Cardiac atrium fibroblast (primary cell): Measurements from ENCODE around the gene DCDC2B. TPM values are rescaled to one million over a fixed set of nuclear protein-coding genes. Genes with fewer than 3 reads are reported as not detected.

Experiments
- total RNA-seq: library from RNA; depleted of rRNA; stranded (reverse); fragments of >200 nt; gene quantifications from 2 replicates; pipeline ENCODE4 v1.2.3, GENCODE V29; 2015

Gene DCDC2B
- total RNA-seq = not detected in 2 replicates

GRCh38 chr1:32208891-32209328, at the start of gene DCDC2B:
Gene DCDC2B (plus strand): TSS chr1:32209089. CDS start chr1:32209094, 5 bp downstream.

GRCh38 chr1:32179443-32180185, 29.3 kb upstream of the DCDC2B start, which contains the start of gene TXLNA:
Gene TXLNA (plus strand): TSS chr1:32179675. CDS start chr1:32180346, 671 bp downstream.

GRCh38 chr1:32200226-32201010, 8.5 kb upstream of the DCDC2B start, which contains the start of gene CCDC28B:
Gene CCDC28B (plus strand): TSS chr1:32200595. CDS start chr1:32201936, 1,341 bp downstream.

GRCh38 chr1:32205401-32206370, 3.2 kb upstream of the DCDC2B start, which contains the start of gene IQCC:
Gene IQCC (plus strand): TSS chr1:32205671. CDS start chr1:32205682, 11 bp downstream.

GRCh38 chr1:32221980-32222755, 13.3 kb downstream of the DCDC2B start, which contains the start of the genes EIF3I and TMEM234:
Gene EIF3I (plus strand): TSS chr1:32222407. CDS start chr1:32222442, 35 bp downstream.
Gene TMEM234 (minus strand): TSS chr1:32222353. CDS start chr1:32222322, 31 bp downstream.

GRCh38 chr1:32246888-32247273, 38.0 kb downstream of the DCDC2B start, which contains the start of gene FAM167B:
Gene FAM167B (plus strand): TSS chr1:32247222. CDS start chr1:32247422, 200 bp downstream.

GRCh38 chr1:32250893-32251716, 42.2 kb downstream of the DCDC2B start, which contains the start of gene LCK:
Gene LCK (plus strand): TSS chr1:32251265. CDS start chr1:32274330, 23,065 bp downstream.

Other genes starting within 250 kb of the DCDC2B start
- gene KHDRBS1, start 195.2 kb upstream of the DCDC2B start, total RNA-seq = 37.9 and 43.7 TPM in 2 replicates
- gene TMEM39B, start 136.2 kb upstream of the DCDC2B start, total RNA-seq = 5.0 and 11.4 TPM in 2 replicates
- 35.6 and 41.8 TPM in 2 replicates for gene KPNA6, start 101.0 kb upstream of the DCDC2B start, total RNA-seq
- gene TXLNA, start 29.4 kb upstream of the DCDC2B start, total RNA-seq = 49.5 and 58.6 TPM in 2 replicates
- 9.4 and 15.7 TPM in 2 replicates for gene CCDC28B, start 8.5 kb upstream of the DCDC2B start, total RNA-seq
- gene IQCC, start 3.4 kb upstream of the DCDC2B start, total RNA-seq = 1.3 and 1.6 TPM in 2 replicates
- gene TMEM234, start 13.3 kb downstream of the DCDC2B start, total RNA-seq = 11.9 and 14.7 TPM in 2 replicates
- gene EIF3I, start 13.3 kb downstream of the DCDC2B start, total RNA-seq = 263 and 299 TPM in 2 replicates
- gene FAM167B, start 38.1 kb downstream of the DCDC2B start, total RNA-seq = 2.8 TPM in 1 of 2 replicates, not detected in the other
- gene LCK, start 42.2 kb downstream of the DCDC2B start, total RNA-seq = 0.49 TPM in 1 of 2 replicates, not detected in the other
- 67.1 and 70.9 TPM in 2 replicates for gene HDAC1, start 83.0 kb downstream of the DCDC2B start, total RNA-seq
- 268 and 400 TPM in 2 replicates for gene MARCKSL1, start 127.1 kb downstream of the DCDC2B start, total RNA-seq
- 0.18 and 0.97 TPM in 2 replicates for gene FAM229A, start 153.4 kb downstream of the DCDC2B start, total RNA-seq
- 0.32 TPM in 1 of 2 replicates, not detected in the other for gene TSSK3, start 153.4 kb downstream of the DCDC2B start, total RNA-seq
- gene BSDC1, start 185.4 kb downstream of the DCDC2B start, total RNA-seq = 65.9 and 67.7 TPM in 2 replicates